Prostate gland (tissue), 2 donors: ENCODE results near the gene HTR7.

Experiments
- POLR2A ChIP-seq: fragments of 450-650 bp; IDR thresholded peaks from one replicate; pipeline ENCODE4 v1.6.1; 2016; ENCODE audit warnings: antibody characterized with exemption, mild to moderate bottlenecking
- POLR2AphosphoS5 ChIP-seq: sonication (generic); formaldehyde crosslinking; IDR thresholded peaks from one replicate; pipeline ENCODE4 v1.6.1; 2017; ENCODE audit warnings: antibody characterized with exemption
- TF ChIP-seq, protein P1 (sequence below), 4 experiments: fragments of 200-600 bp in 2 of 4; fragments of 450-650 bp in 2 of 4; sonication (generic) in 2 of 4; IDR thresholded peaks; 1 replicate in 3 of 4; 2 replicates in 1 of 4; pipeline ENCODE4 v1.5.1; 2016 to 2019; ENCODE audit warnings: antibody characterized with exemption in 4 of 4, mild to moderate bottlenecking in 2 of 4, moderate library complexity in 2 of 4

DNA sequence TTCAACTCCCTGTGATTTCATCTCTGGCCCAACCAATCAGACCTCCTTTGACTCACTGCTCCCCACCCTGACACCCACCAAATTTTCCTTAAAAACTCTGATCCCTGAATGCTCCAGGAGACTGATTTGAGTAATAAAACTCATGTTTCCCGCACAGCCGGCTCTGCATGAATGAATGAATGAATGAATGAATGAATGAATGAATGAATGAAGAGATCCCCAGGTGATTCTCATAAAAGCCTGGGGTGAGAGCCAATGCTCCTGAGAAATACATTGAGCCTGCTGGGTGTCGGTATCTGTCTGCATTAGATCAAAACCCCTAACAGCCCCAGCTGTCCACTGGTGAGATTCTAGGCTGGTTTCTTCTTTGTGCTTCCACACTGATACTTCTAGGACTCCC lies 58.7 kb downstream of the HTR7 start:
- TF ChIP-seq POLR2AphosphoS5 = no peak
- TF ChIP-seq, protein P1, sequence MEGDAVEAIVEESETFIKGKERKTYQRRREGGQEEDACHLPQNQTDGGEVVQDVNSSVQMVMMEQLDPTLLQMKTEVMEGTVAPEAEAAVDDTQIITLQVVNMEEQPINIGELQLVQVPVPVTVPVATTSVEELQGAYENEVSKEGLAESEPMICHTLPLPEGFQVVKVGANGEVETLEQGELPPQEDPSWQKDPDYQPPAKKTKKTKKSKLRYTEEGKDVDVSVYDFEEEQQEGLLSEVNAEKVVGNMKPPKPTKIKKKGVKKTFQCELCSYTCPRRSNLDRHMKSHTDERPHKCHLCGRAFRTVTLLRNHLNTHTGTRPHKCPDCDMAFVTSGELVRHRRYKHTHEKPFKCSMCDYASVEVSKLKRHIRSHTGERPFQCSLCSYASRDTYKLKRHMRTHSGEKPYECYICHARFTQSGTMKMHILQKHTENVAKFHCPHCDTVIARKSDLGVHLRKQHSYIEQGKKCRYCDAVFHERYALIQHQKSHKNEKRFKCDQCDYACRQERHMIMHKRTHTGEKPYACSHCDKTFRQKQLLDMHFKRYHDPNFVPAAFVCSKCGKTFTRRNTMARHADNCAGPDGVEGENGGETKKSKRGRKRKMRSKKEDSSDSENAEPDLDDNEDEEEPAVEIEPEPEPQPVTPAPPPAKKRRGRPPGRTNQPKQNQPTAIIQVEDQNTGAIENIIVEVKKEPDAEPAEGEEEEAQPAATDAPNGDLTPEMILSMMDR (IDR thresholded peaks at IDR 0.05) = no peak
- TF ChIP-seq POLR2A = no peak
